ENCODE data around the gene KLHL36.

- TF ChIP-seq CTCF (IDR thresholded peaks at IDR 0.05), result no peak
- no peak for TF ChIP-seq POLR2AphosphoS5 (IDR thresholded peaks at IDR 0.05; ENCODE audit: low read depth, low read length)
- no peak for TF ChIP-seq REST (IDR thresholded peaks at IDR 0.05; ENCODE audit: insufficient read depth in 1 of 2, low read depth in 2 of 2, low read length in 1 of 2)
- no peak for TF ChIP-seq SIN3A (IDR thresholded peaks at IDR 0.05; ENCODE audit: borderline replicate concordance, insufficient read depth, low read depth, low read length)
- no peak for TF ChIP-seq TCF7L2 (IDR thresholded peaks at IDR 0.05; ENCODE audit: low read depth, low read length)
Observed at GRCh38 chr16:84675884-84676283, 27.6 kb downstream of the KLHL36 start.
